Suppressor macrophage treated with lipopolysaccharide for 4 hours (primary cell): ENCODE data around the gene CRNN.

Experiments used
- DNase-seq: peaks from one replicate; pipeline ENCODE4 v3.0.0-alpha.2; 2020

The CRNN gene

DNA sequence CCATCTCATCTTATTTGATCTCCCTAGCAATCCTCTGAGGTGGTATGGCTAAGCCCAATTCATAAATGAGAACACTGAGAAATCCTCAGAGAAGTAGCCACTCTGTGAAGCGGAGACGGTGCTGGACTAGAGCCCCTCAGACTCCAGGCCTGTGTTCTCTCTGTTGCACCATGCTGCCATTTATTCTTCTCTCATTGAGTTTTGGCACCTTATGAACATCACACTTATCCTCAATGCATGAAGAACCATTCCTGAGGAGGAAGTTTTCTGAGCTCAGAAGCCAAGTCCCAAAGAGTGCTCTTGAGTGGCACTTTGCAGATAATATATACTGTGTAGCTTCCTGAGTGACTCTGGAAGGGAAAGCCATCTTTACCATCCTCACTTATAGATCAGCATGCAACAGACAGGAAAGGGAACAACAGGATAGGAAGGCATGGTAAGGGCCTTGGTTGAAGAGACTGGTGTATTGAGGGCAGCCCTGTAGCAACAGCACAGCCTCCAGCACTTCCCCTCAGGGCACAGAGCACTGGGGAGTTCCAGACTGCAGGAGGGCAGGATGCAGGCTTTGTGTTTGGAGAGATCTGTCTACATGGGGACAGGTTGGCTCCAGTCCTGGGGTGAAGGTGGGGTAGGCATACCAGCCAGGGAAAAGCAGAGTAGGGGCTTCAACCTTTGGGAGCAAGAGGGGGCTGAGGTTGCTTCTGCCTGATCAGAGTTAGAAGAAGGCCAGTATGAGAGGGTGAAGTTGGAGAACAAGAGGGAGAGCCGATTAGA lies 1.6 kb upstream of the CRNN start:
- no peak for DNase-seq

GRCh38 chr1:152412756-152413155 lies 1.3 kb downstream of the CRNN start:
- no peak for DNase-seq

- DNase-seq = no peak
Observed at GRCh38 chr1:152411134-152411533, 2.9 kb downstream of the CRNN start.

DNA sequence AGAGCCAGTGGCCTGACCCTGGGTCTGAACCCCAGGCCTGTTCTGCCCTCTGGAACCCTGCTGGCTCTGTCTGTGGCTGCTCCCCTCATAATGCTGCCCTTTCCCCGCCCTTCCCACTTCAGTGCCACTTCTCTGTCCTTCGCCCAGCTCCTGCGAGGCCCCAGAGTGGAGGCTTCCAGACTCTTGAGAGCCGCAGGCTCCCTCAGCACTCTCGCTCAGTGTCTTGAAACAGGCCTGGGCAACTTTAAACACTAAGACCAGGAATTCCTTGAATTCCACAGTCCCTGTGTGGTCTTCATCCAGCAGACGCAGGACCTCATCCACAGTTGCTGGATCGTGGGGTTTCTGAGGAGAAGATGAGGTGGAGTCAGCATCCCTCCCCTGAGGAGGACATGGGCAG lies 3.5 kb downstream of the CRNN start:
- no peak for DNase-seq

- DNase-seq = no peak
Observed at GRCh38 chr1:152410028-152410427, 4.0 kb downstream of the CRNN start.

DNA sequence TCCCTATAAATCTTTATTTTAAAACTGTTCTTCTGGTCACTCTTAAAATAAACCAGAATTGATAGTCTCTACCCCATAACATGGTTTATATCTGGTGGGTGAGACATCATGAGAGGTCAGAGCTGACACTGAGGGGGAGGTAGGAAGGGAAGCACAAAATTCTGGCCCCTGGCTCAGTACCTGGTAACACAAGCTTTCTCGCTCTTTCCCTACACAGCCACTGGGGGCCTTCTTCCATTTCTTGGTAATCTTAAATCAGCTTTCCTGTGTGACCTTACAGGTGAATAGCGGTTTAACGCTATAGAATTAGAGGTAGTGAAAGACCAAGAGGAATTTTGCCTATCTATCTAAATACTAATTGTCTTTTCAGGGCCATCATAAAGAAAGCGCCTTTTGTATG lies 5.4 kb downstream of the CRNN start:
- DNase-seq = no peak

DNA sequence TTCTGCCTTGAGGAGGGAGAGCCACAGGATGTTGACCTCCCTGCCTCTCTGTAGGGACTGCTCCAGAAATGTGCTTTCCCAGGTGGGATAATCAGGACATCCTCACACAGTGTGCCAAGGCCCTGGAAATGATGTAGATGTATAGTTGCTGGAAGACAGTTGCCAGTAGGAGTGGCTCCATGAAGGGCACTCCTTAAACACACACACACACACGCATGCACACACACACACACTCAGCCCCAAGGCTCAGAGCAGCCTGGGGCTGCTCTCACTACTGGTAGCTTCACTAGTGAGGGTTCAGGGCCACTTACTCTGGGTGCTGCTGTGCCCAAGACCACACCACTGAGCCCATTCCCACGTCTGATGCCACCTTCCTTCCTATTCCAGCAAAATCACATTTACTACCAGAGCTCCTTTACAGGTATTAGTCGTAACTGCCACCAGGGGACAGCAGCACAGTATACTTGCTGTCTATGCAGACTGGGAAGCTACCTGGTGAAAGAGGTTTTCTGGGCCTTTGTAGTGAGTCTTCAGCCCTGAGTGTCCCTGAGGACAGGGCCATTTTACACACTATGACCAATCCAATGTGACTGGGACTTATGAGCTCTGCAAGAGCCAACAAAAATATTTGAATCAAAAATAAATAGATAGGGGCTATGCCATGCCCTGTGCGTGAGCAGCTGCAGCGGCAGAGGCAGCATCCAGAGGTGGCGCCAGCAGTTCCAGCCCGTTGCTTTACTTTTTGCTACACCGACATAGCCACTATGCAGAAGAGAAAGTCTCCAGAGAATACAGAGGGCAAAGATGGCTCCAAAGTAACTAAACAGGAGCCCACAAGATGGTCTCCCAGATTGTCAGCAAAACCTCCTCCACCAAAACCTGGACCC lies 15.0 kb downstream of the CRNN start:
- DNase-seq = no peak

DNA sequence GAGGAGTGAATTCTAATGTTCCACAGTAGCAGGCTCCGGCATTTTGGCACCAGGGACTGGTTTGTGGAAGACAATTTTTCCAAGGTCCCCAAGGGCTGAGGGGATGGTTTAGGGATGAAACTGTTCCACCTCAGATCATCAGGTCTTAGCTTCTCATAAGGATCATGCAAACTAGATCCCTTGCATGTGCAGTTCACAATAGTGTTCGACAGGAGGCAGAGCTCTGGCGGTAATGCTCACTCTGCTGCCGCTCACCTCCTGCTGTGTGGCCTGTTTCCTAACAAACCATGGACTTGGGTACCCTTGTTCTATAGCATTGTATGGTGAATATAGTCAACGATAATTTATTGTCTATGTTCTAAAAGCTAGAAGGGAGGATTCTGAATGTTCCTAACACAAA lies 16.6 kb downstream of the CRNN start:
- DNase-seq = no peak

DNA sequence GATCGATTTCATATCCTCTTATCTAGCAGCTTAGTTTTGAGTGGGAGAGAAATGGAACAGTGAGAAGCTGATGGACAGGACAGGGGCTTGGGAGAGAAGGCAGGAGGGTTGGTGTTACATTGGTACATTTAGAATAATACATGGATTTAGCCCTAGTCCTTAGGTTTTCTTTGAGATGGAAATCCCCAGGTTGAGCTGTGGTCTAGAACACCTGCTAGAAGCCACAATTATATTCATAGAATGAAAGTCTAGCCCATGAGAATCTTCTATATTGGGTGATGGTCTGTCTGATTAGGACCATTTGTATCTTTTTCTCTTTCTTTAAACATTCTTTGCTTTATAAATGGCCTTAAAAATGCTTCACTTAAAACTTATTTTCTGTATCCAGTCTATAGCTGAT lies 19.9 kb downstream of the CRNN start:
- no peak for DNase-seq

GRCh38 chr1:152392909-152393308 lies 21.2 kb downstream of the CRNN start:
- no peak for DNase-seq

GRCh38 chr1:152388889-152389288 lies 25.2 kb downstream of the CRNN start:
- no peak for DNase-seq

DNA sequence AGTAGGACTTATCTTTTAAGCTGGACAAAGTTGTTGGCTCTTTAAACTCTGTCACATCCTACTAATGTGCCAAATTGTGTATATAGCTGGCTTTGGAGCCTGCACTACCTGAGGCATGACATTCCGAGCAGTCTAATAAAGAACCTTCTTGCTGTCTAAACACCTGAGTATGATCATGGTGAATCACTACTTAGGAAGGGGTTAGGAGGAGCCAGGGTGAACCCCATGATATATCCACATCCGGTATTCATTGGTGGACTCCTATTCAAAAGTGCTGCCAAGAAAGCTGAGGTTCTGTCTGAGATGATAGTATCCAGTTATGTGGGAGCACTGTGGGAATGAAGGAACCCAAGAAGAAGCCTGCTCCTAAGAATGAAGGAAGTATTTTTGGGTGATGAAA lies 27.1 kb downstream of the CRNN start:
- no peak for DNase-seq

- no peak for DNase-seq
Observed at GRCh38 chr1:152380932-152381331, 33.1 kb downstream of the CRNN start.

- no peak for DNase-seq
Observed at GRCh38 chr1:152374451-152374850, 39.6 kb downstream of the CRNN start.

- DNase-seq = no peak
Observed at GRCh38 chr1:152372672-152373071, 41.4 kb downstream of the CRNN start.

DNA sequence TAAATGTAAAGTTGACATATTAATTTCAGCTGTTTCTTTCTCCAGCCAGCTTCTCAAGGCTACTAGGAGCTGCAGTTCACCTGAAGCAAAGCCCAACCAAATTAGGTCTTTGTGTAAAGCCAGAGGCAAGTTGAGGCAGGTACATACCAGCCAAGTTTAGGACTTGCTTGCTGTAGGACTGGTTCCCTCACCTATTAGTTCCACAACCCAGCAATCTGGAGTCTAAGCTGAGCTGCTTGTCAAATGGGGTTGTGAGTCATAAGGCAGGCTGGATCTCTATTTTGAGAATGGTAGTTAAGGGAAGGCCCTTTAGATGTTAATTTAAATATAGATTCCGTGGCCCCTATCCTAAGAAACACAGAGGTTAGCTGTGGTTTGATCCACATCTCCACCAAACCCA lies 46.6 kb downstream of the CRNN start:
- DNase-seq = no peak

GRCh38 chr1:152359906-152360305 lies 54.2 kb downstream of the CRNN start, which contains the start of gene FLG2:
FLG2 (minus strand) TSS chr1:152360006; CDS start chr1:152358884, 1,122 bp downstream.
- DNase-seq = no peak
